Astrocyte of the spinal cord (primary cell): ENCODE data around the gene SPON1.

ENCODE experiments used
- DNase-seq: peaks from one replicate; pipeline ENCODE4 v3.0.0; 2011; ENCODE audit warnings: low read depth, low spot score
- H3K4me3 ChIP-seq: 2 replicates; pipeline ENCODE4 v1.5.1; 2011; ENCODE audit warnings: low read depth, mild to moderate bottlenecking, low read length, moderate library complexity
- CTCF ChIP-seq: IDR thresholded peaks from 2 replicates; pipeline ENCODE4 v1.5.1; 2012; ENCODE audit warnings: low read depth, mild to moderate bottlenecking, low read length, inconsistent platforms
- in situ Hi-C: cut with HindIII; loops from 2 replicates; pipeline ENCODE4 v1.10.0; 2017; ENCODE audit warnings: low sequenced_read_pairs

Gene SPON1

GRCh38 chr11:13952668-13953067, 9.9 kb upstream of the SPON1 start:
- TF ChIP-seq CTCF = no peak
- in situ Hi-C loops = no loop called here
- no peak for DNase-seq
- no peak overlapping the region for H3K4me3 ChIP-seq

GRCh38 chr11:13954591-13954990, 7.9 kb upstream of the SPON1 start:
- TF ChIP-seq CTCF = no peak
- DNase-seq = no peak
- H3K4me3 ChIP-seq = no peak overlapping the region
- in situ Hi-C loops = no loop called here

GRCh38 chr11:13955971-13956421, 6.5 kb upstream of the SPON1 start:
- no peak overlapping the region for H3K4me3 ChIP-seq
- peak; percentile 87 for TF ChIP-seq CTCF
- peak; percentile 64 for DNase-seq
- in situ Hi-C loops = no loop called here

GRCh38 chr11:13956988-13957387, 5.5 kb upstream of the SPON1 start:
- TF ChIP-seq CTCF = no peak
- in situ Hi-C loops = no loop called here
- no peak overlapping the region for H3K4me3 ChIP-seq
- no peak for DNase-seq

GRCh38 chr11:13958641-13959400, 3.7 kb upstream of the SPON1 start:
- no peak overlapping the region for H3K4me3 ChIP-seq
- no peak for DNase-seq
- TF ChIP-seq CTCF = no peak
- in situ Hi-C loops = no loop called here

- no peak for DNase-seq
- no peak for TF ChIP-seq CTCF
- no peak overlapping the region for H3K4me3 ChIP-seq
- in situ Hi-C loops = no loop called here
Measured at GRCh38 chr11:13962198-13962561, 343 bp upstream of the SPON1 start.
